Measurements from ENCODE around the gene LDLRAP1. TPM values are rescaled to one million over a fixed set of nuclear protein-coding genes. Genes with fewer than 3 reads are reported as not detected.

LDLRAP1 gene
- total and polyA plus RNA-seq, 8 donors = 10.6 to 73.7 (median 17.6) TPM; not detected in 1

- H3K4me1 ChIP-seq = peaks cover 42 to 61% (median 51%) of the 10 kb centered on the region in 4 donors
- peaks cover 0 to 5% (median under 1%) of the 10 kb centered on the region in 4 donors for H3K36me3 ChIP-seq
- no peak overlapping the region for H3K4me3 ChIP-seq
- H3K9me3 ChIP-seq = no peaks in the 10 kb centered on the region
- no peak for TF ChIP-seq CTCF (IDR thresholded peaks at IDR 0.05)
- no peak for TF ChIP-seq POLR2A (IDR thresholded peaks at IDR 0.05)
- TF ChIP-seq EP300 (IDR thresholded peaks at IDR 0.05) = no peak
- TF ChIP-seq POLR2AphosphoS5 (IDR thresholded peaks at IDR 0.05) = no peak
- no peaks in the 10 kb centered on the region for H3K27me3 ChIP-seq
- no peak for DNase-seq
- 74 to 83% (median 81%) methylated on average over 9 to 12 of the region's 12 CpGs for WGBS, 5 donors
- H3K27ac ChIP-seq = no peak overlapping the region
- intact Hi-C loops (cut with DNase I; ENCODE audit: low total_unique reads) = no loop called here
Observed at GRCh38 chr1:25570798-25571521, 27.6 kb downstream of the LDLRAP1 start.

- intact Hi-C loops (cut with DNase I; ENCODE audit: low total_unique reads) = no loop called here
- no peak for DNase-seq
- TF ChIP-seq CTCF (IDR thresholded peaks at IDR 0.05) (no peak), POLR2AphosphoS5 (IDR thresholded peaks at IDR 0.05) (no peak), POLR2A (IDR thresholded peaks at IDR 0.05) (no peak), EP300 (IDR thresholded peaks at IDR 0.05) (no peak)
Observed at GRCh38 chr1:25571522-25571970, 28.1 kb downstream of the LDLRAP1 start.

GRCh38 chr1:25572107-25572506 is 28.7 kb downstream of the LDLRAP1 start:
- H3K4me1 ChIP-seq = peaks cover 32 to 50% (median 40%) of the 10 kb centered on the region in 4 donors
- H3K27me3 ChIP-seq = no peaks in the 10 kb centered on the region
- H3K27ac ChIP-seq = no peak overlapping the region
- peak in 1 of 2 donors; percentile 2 for DNase-seq
- no peaks in the 10 kb centered on the region for H3K9me3 ChIP-seq
- TF ChIP-seq POLR2A (IDR thresholded peaks at IDR 0.05) = no peak
- no peak for TF ChIP-seq EP300 (IDR thresholded peaks at IDR 0.05)
- no peak for TF ChIP-seq POLR2AphosphoS5 (IDR thresholded peaks at IDR 0.05)
- TF ChIP-seq CTCF (IDR thresholded peaks at IDR 0.05) = no peak
- WGBS, 5 donors = 84 to 95% (median 90%) methylated on average over 3 to 5 of the region's 5 CpGs
- intact Hi-C loops (cut with DNase I; ENCODE audit: low total_unique reads) = no loop called here
- H3K36me3 ChIP-seq = peaks cover 0 to 2% (median 0%) of the 10 kb centered on the region in 4 donors
- no peak overlapping the region for H3K4me3 ChIP-seq

More at GRCh38 chr1:25571522-25571970, 28.1 kb downstream of the LDLRAP1 start:
- Histone ChIP-seq H3K9me3 (no peaks in the 10 kb centered on the region), H3K27ac (no peak overlapping the region), H3K27me3 (no peaks in the 10 kb centered on the region), H3K4me1 (peaks cover 36 to 55% (median 45%) of the 10 kb centered on the region in 4 donors), H3K4me3 (no peak overlapping the region), H3K36me3 (peaks cover 0 to 5% (median 0%) of the 10 kb centered on the region in 4 donors)
- WGBS, 5 donors = 79 to 90% (median 81%) methylated on average over 4 to 6 of the region's 6 CpGs

GRCh38 chr1:25572708-25573590 is 29.5 kb downstream of the LDLRAP1 start:
- WGBS, 5 donors = 24 to 48% (median 30%) methylated on average over 14 to 18 of the region's 18 CpGs
- peaks cover 23 to 41% (median 31%) of the 10 kb centered on the region in 4 donors for H3K4me1 ChIP-seq
- H3K4me3 ChIP-seq = no peak overlapping the region
- intact Hi-C loops (cut with DNase I; ENCODE audit: low total_unique reads) = no loop called here
- peak in 5 of 7 experiments; percentile 57 to 89 (median 79) for TF ChIP-seq CTCF (IDR thresholded peaks at IDR 0.05)
- TF ChIP-seq POLR2A (IDR thresholded peaks at IDR 0.05) = no peak
- TF ChIP-seq POLR2AphosphoS5 (IDR thresholded peaks at IDR 0.05) = no peak
- no peak for TF ChIP-seq EP300 (IDR thresholded peaks at IDR 0.05)
- H3K9me3 ChIP-seq = no peaks in the 10 kb centered on the region
- H3K27ac ChIP-seq = peak overlapping the region in 2 of 5 donors; percentile 2 to 8
- peak; percentile 62 to 79 for DNase-seq
- no peaks in the 10 kb centered on the region for H3K27me3 ChIP-seq
- no peaks in the 10 kb centered on the region for H3K36me3 ChIP-seq
